Body of pancreas (tissue), 4 donors: Measurements from ENCODE around the gene PSME2.

Experiments used
- CTCF ChIP-seq, 7 experiments: fragments of 450-650 bp in 4 of 7; fragments of 200-600 bp in 3 of 7; sonication (generic) in 3 of 7; IDR thresholded peaks; one replicate each; pipeline ENCODE4 v1.5.1; 2016 to 2019; ENCODE audit warnings: antibody characterized with exemption in 7 of 7
- POLR2A ChIP-seq, 3 donors: fragments of 450-650 bp; IDR thresholded peaks; one replicate each; pipeline ENCODE4 v1.6.1; 2016; ENCODE audit warnings: antibody characterized with exemption in 3 of 3, mild to moderate bottlenecking in 2 of 3

GRCh38 chr14:24177041-24177825 is 30.8 kb upstream of the PSME2 start:
- TF ChIP-seq CTCF (IDR thresholded peaks at IDR 0.05) (no peak), POLR2A (IDR thresholded peaks at IDR 0.05) (no peak)
